Esophagus (tissue), 2 donors: ENCODE results near the gene VIPR2. TPM values are rescaled to one million over a fixed set of nuclear protein-coding genes. Genes with fewer than 3 reads are reported as not detected.
"Not testable (repeated sequence)": the region's sequence is repeated elsewhere in the genome, so short reads cannot be mapped to it uniquely, and the experiment has no call there.

Source experiments
- H3K27ac ChIP-seq, 2 donors: one replicate each; pipeline ENCODE4 v1.5.1; 2013; ENCODE audit warnings: low read depth in 2 of 2, mild to moderate bottlenecking in 2 of 2, inconsistent platforms in 1 of 2, low read length in 1 of 2, moderate library complexity in 1 of 2
- H3K27me3 ChIP-seq, 2 donors: one replicate each; pipeline ENCODE4 v1.6.1; 2013; ENCODE audit warnings: low read length in 2 of 2, control low read depth in 1 of 2, mild to moderate bottlenecking in 1 of 2; ENCODE audit not compliant: insufficient read depth in 2 of 2, control insufficient read depth in 1 of 2
- H3K36me3 ChIP-seq, 2 donors: one replicate each; pipeline ENCODE4 v1.6.1; 2013; ENCODE audit warnings: low read length in 1 of 2; ENCODE audit not compliant: control insufficient read depth in 2 of 2, insufficient read depth in 2 of 2
- H3K4me1 ChIP-seq, 2 donors: one replicate each; pipeline ENCODE4 v1.6.1; 2013; ENCODE audit warnings: low read length in 1 of 2; ENCODE audit not compliant: control insufficient read depth in 2 of 2, insufficient read depth in 2 of 2
- H3K4me3 ChIP-seq, 2 donors: one replicate each; pipeline ENCODE4 v1.5.1; 2013; ENCODE audit warnings: low read length in 2 of 2, mild to moderate bottlenecking in 2 of 2, low read depth in 1 of 2, moderate library complexity in 1 of 2
- H3K9me3 ChIP-seq, 2 donors: one replicate each; pipeline ENCODE4 v1.6.1; 2013; ENCODE audit warnings: mild to moderate bottlenecking in 2 of 2, low read depth in 1 of 2, low read length in 1 of 2, moderate library complexity in 1 of 2; ENCODE audit not compliant: control insufficient read depth in 2 of 2, insufficient read depth in 1 of 2
- WGBS, 2 donors: extraction: QIAGEN DNeasy Blood & Tissue Kit; methylation state at CpG; one replicate each; pipeline ENCODE4 v1.1.7; 2013; 5-methylcytosine and 5-hydroxymethylcytosine counted together
- polyA plus RNA-seq, 2 donors: library from polyadenylated mRNA; stranded (reverse); fragments of 200-250 nt; gene quantifications; one replicate each; pipeline ENCODE4 v1.2.3, GENCODE V29; 2013
- donor health status: healthy with polysubstance abuse.
- donor health status: Bipolar disorder and iron deficiency.

Gene VIPR2
- polyA plus RNA-seq, 2 donors, result 0.39 to 0.40 TPM

GRCh38 chr7:159005618-159006017 lies 139.0 kb downstream of the VIPR2 start:
- Histone ChIP-seq H3K4me1 (no peaks in the 10 kb centered on the region), H3K9me3 (no peaks in the 10 kb centered on the region), H3K36me3 (no peaks in the 10 kb centered on the region), H3K27ac (no peak overlapping the region), H3K27me3 (no peaks in the 10 kb centered on the region), H3K4me3 (no peak overlapping the region)
- WGBS, 2 donors, result 87 to 92% methylated on average over 18 of the region's 18 CpGs

GRCh38 chr7:159004411-159004810 lies 140.3 kb downstream of the VIPR2 start:
- no peak overlapping the region for H3K4me3 ChIP-seq
- H3K27ac ChIP-seq, result no peak overlapping the region
- H3K9me3 ChIP-seq, result no peaks in the 10 kb centered on the region
- no peaks in the 10 kb centered on the region for H3K27me3 ChIP-seq
- no peaks in the 10 kb centered on the region for H3K4me1 ChIP-seq
- WGBS, 2 donors, result 78 to 82% methylated on average over 10 of the region's 10 CpGs
- H3K36me3 ChIP-seq, result no peaks in the 10 kb centered on the region

GRCh38 chr7:159001811-159002210 lies 142.9 kb downstream of the VIPR2 start:
- no peak overlapping the region for H3K27ac ChIP-seq
- H3K27me3 ChIP-seq, result no peaks in the 10 kb centered on the region
- no peak overlapping the region for H3K4me3 ChIP-seq
- no peaks in the 10 kb centered on the region for H3K36me3 ChIP-seq
- 89 to 92% methylated on average over 12 of the region's 12 CpGs for WGBS, 2 donors
- no peaks in the 10 kb centered on the region for H3K9me3 ChIP-seq
- no peaks in the 10 kb centered on the region for H3K4me1 ChIP-seq

- Histone ChIP-seq H3K36me3 (no peaks in the 10 kb centered on the region), H3K9me3 (no peaks in the 10 kb centered on the region), H3K4me1 (no peaks in the 10 kb centered on the region), H3K27ac (no peak overlapping the region), H3K4me3 (no peak overlapping the region), H3K27me3 (no peaks in the 10 kb centered on the region)
- 78 to 84% methylated on average over 21 of the region's 21 CpGs for WGBS, 2 donors
Measured at GRCh38 chr7:159000859-159001435, 143.7 kb downstream of the VIPR2 start.

GRCh38 chr7:159000070-159000469 lies 144.6 kb downstream of the VIPR2 start:
- Histone ChIP-seq H3K27me3 (no peaks in the 10 kb centered on the region), H3K4me1 (no peaks in the 10 kb centered on the region), H3K4me3 (no peak overlapping the region), H3K27ac (no peak overlapping the region), H3K9me3 (peaks cover 0 to 3% of the 10 kb centered on the region in 2 donors), H3K36me3 (no peaks in the 10 kb centered on the region)
- 90 to 93% methylated on average over 13 of the region's 13 CpGs for WGBS, 2 donors

- H3K4me1 ChIP-seq, result no peaks in the 10 kb centered on the region
- no peaks in the 10 kb centered on the region for H3K36me3 ChIP-seq
- H3K9me3 ChIP-seq, result peaks cover 0 to 3% of the 10 kb centered on the region in 2 donors
- 87 to 90% methylated on average over 21 of the region's 21 CpGs for WGBS, 2 donors
- H3K27ac ChIP-seq, result no peak overlapping the region
- no peak overlapping the region for H3K4me3 ChIP-seq
- H3K27me3 ChIP-seq, result no peaks in the 10 kb centered on the region
Measured at GRCh38 chr7:158999496-158999895, 145.2 kb downstream of the VIPR2 start.

GRCh38 chr7:158998261-158998660 lies 146.4 kb downstream of the VIPR2 start:
- WGBS, 2 donors, result 77 to 82% methylated on average over 6 to 7 of the region's 9 CpGs
- not testable (repeated sequence) for H3K4me1 ChIP-seq, H3K9me3 ChIP-seq, H3K4me3 ChIP-seq, H3K36me3 ChIP-seq, H3K27ac ChIP-seq, H3K27me3 ChIP-seq

GRCh38 chr7:158997471-158997870 lies 147.2 kb downstream of the VIPR2 start:
- 64 to 77% methylated on average over 22 of the region's 22 CpGs for WGBS, 2 donors
- H3K36me3 ChIP-seq, result no peaks in the 10 kb centered on the region
- no peak overlapping the region for H3K27ac ChIP-seq
- H3K27me3 ChIP-seq, result no peaks in the 10 kb centered on the region
- peaks cover 0 to 7% of the 10 kb centered on the region in 2 donors for H3K9me3 ChIP-seq
- H3K4me3 ChIP-seq, result no peak overlapping the region
- H3K4me1 ChIP-seq, result no peaks in the 10 kb centered on the region

GRCh38 chr7:158997110-158997453 lies 147.6 kb downstream of the VIPR2 start:
- H3K27me3 ChIP-seq, result no peaks in the 10 kb centered on the region
- H3K27ac ChIP-seq, result no peak overlapping the region
- H3K36me3 ChIP-seq, result no peaks in the 10 kb centered on the region
- 32 to 47% methylated on average over 31 to 32 of the region's 32 CpGs for WGBS, 2 donors
- H3K4me3 ChIP-seq, result no peak overlapping the region
- peaks cover 0 to 7% of the 10 kb centered on the region in 2 donors for H3K9me3 ChIP-seq
- H3K4me1 ChIP-seq, result no peaks in the 10 kb centered on the region

GRCh38 chr7:158996214-158997109 lies 148.2 kb downstream of the VIPR2 start:
- WGBS, 2 donors, result 63 to 80% methylated on average over 47 of the region's 47 CpGs
- H3K36me3 ChIP-seq, result no peaks in the 10 kb centered on the region
- no peaks in the 10 kb centered on the region for H3K27me3 ChIP-seq

More at GRCh38 chr7:158996214-158997109, 148.2 kb downstream of the VIPR2 start:
- H3K4me1 ChIP-seq, result no peaks in the 10 kb centered on the region
- no peak overlapping the region for H3K4me3 ChIP-seq
- peaks cover 0 to 7% of the 10 kb centered on the region in 2 donors for H3K9me3 ChIP-seq
- no peak overlapping the region for H3K27ac ChIP-seq
